Activated CD4-positive, alpha-beta T cell treated with anti-CD3 and anti-CD28 coated beads for 1 hour (primary cell): ENCODE data around the gene THEMIS.
"Not testable (repeated sequence)": the region's sequence is repeated elsewhere in the genome, so short reads cannot be mapped to it uniquely, and the experiment has no call there.

Source experiments
- DNase-seq: peaks from one replicate; pipeline ENCODE4 v3.0.0-alpha.2; 2020

THEMIS gene, protein sequence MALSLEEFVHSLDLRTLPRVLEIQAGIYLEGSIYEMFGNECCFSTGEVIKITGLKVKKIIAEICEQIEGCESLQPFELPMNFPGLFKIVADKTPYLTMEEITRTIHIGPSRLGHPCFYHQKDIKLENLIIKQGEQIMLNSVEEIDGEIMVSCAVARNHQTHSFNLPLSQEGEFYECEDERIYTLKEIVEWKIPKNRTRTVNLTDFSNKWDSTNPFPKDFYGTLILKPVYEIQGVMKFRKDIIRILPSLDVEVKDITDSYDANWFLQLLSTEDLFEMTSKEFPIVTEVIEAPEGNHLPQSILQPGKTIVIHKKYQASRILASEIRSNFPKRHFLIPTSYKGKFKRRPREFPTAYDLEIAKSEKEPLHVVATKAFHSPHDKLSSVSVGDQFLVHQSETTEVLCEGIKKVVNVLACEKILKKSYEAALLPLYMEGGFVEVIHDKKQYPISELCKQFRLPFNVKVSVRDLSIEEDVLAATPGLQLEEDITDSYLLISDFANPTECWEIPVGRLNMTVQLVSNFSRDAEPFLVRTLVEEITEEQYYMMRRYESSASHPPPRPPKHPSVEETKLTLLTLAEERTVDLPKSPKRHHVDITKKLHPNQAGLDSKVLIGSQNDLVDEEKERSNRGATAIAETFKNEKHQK

DNA sequence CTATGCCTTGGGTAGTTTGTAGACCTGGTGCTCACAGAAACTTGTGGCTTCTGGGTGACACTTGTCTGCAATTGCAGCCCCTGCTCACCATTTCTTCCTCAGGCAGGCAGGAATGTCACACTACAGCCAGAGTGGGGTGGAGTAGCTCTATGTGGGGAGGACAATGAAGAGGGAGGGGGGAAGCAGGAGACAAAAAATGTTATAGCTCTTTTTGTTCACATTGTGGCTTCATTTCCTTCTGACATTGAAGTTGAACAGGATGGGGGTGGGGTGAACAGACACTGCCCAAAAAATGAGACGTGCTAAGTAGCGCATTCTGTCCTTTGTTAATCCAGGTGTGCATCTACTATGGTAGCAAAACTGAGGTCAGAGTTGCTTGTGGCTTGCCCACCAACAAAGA lies at the start of gene THEMIS:
Gene THEMIS, minus strand, starts transcription at position 124 of the 400 bp plus-strand sequence. CDS start 126 bp downstream, outside the sequence.
- no peak for DNase-seq

DNA sequence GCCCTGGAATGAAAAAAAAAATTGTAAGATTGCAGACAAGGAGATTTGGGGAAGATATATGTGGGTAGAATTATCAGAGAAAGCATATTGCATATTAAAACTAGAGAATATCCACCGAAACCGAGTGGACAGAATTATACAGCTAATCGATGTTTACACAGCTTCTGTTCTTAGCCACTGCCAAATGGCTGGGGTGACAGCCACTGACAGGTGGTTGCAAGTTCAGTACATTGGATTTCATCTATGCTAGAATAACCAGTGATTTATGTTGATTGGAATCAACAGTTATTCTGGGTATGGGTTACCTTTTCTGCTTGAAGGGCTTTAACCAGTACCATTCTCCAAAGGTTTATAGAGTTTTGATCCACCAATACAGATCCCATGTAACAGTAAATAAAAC lies 48.4 kb upstream of the THEMIS start:
- no peak for DNase-seq

DNA sequence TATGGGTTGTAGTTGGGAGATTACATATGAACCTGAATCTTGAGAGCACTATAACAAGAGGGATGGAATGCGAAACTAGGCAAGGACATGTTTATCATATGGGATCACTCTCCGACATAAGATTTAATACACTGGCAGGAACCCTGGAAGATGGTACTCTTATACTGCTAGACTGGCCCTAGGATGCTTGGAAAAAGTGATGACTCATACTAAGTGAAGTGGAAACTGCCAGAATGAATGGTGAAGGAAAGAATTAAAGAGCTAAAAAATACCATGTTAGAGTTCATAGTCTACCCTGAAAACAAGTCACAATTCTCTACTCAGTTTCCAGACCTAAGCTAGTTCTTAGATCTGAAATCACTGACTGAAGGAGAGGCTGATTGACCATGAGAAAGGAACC lies 45.5 kb upstream of the THEMIS start:
- DNase-seq: no peak

DNA sequence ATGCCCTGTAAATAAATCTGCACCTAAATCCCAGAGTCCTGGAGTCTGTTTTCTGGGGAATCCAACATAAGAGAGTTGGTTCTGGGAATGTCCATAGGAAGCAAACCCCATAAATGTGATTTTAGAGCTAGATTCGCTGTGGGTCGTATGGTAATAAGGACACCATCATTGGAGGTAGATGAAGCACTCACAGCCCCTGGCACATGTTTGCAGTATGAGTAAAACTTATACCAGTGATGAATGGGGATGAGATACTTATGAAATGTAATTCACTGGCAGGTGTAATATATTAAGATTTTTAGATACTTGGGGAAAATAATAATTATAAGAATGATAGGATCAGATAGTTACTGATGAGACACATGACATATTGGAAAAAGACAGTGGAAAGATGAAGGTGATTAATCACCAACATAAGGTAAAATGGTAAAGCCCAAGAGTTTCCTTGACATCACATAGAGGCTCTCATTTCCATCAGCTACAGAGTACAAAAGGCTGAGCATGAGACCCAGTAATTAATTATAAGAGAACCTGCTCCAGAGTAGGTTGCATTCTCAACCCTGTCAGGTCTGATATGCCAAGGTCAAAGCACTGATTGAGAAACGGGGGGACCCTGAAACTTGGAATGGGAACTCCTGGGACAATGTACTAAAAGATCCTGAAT lies 44.7 kb upstream of the THEMIS start:
- no peak for DNase-seq

DNA sequence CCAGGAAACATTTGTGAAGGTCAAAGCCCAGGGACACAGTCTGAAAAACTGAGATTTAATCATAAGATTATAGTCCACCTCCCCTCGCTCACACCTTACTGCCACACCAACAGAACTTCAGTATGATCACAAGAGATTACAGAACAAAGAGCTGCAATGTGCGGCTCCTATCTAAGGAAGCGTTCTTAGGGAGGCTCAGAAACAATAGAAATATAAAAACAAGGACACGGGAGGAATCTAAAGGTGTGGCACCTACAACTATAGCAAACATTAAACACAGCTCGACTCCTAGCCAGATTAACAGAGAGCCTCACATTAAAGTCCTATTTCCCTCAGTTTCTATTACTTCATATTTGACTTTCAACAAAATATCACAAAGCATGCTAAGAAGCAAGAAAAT lies 40.4 kb upstream of the THEMIS start:
- no peak for DNase-seq

DNA sequence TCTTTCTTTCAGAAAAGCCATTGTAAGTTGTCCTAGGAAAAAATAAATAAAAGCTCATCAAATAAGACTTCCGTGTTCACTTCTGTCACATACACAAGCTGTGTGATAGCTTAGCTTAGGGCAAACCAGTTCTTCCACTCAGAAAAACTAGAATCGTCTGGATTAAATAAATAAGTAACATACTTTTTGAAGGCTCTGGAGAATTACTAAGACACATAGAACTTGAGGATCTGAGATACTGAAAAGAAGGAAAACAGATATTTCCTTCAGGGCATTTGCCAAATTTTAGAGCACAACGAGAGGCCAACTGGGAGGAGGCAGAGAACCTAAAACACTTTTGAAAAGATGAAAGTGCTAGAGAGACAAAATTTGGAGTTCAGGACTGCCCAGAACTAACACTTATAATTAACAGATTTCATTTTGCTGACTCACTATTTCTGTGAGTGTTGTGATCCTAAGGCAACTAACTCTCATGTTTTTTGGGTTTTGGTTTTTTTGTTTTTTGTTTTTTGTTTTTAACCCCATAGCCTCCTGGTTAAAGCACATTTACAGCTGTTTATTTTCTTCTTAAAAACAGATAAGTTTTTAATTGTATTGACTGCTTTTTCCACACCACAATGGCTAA lies 38.7 kb upstream of the THEMIS start:
- DNase-seq: no peak

DNA sequence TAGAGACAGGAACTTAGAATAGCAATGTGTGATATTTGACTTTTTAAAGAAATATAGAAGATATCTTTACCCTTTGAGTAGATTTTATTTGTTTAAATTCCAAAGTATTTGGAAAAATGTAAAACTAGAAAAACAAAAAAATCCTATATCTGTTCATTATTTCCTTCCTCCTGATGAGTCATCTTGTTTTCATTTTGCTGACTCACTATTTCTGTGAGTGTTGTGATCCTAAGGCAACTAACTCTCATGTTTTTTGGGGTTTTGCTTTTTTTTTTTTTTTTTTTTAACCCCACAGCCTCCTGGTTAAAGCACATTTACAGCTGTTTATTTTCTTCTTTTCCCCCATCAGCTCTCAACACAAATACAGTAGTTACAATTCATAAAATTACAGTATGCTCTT lies 37.8 kb upstream of the THEMIS start:
- no peak for DNase-seq

DNA sequence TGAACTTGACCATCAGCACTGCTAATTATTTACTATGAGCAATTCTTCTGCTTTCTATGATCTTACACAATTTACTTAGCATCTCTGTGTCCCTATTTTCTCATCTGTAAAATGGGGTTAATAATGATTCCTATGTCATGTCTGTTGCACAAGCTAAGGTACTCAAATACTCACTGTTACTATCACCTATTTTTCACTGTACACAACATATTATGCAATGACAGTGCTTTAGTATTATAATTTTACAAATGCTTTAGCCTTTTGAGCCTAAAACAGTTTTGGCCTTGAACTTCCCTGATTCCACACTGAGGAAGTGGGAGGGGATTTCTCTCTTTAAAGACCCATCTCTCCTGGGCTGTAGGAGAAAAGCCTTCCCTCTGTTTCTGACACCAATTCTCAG lies 36.9 kb upstream of the THEMIS start:
- no peak for DNase-seq

DNA sequence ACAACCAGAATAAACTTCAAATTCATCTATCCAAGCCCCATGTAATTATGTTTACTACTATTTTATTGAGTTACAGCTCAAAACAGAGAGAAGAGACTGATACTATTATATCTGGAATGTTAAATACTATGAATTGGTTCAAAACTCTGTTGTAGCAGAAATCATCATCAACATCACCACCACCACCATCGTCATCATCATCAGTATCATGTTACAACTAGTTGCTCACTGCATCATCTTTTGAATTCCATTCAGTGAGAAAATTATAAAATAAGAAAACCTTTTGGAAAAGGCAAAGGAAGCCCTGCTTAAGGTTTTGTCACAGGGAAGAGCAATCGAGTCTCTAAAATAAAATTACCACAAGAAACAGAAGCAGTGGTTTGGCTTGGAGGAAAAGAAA lies 36.2 kb upstream of the THEMIS start:
- no peak for DNase-seq

DNA sequence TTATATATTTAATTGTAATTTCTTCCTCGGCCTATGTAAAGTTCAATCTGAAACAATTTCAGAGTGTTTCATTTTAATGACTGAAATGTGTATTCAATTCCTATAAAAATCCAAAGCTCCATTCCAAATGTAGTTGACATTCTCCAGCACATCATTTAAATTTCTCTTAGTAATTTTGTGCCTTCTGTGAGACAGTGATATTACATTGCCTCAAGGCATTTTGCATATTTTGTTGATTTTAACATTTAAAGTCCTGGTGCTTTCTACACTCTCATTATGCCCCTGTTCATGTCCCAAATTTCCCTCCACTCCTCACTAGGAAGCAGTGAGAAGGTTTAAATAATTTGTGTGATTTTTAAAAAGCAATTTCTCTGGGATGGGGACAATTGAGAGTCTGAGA lies 34.1 kb upstream of the THEMIS start:
- DNase-seq: no peak

DNA sequence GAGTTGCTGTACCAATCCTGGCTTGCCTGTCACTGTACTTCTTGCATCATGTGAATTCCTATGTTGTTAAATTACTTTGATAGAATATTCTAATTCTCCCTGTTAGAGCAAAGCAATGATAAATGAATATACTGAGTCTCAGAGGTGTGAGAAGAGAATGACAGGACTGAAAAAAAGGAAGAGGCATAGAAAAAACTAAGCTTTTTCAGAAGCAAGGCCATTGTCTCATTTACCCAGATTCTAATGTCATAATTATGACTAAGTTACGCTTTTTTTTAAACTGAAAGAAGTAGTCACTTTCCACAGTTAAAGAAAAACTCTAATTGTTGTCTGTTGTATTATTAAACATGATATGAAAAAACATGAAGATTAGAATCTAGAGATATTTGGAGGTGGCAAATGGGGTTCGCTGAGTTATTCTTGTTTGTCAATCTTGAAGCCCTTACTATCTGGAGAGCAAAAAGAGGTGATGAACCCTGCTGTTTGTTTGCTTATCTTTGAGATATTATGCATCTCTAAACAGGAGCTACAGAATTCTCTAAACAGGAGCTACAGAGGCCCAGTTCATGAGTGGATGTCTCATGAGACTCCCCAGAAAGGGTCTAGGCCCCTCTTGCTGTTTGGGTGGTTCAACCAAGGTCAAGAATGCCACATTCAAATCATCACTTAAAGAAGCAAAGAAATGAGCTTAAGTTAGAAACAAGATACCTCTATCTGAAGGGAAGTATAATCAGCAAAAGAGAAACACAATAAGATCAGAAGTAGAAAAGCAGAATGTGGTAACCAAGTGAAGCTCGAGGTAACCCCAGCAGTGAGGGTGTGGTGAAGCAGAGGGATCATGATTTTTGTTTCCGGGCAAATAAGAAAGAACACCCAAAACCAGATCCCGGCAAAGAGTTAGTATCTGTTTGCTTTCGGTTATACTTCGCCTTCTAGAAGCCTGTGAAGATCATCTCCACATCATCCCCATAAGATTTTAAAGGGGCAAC lies 33.3 kb upstream of the THEMIS start:
- no peak for DNase-seq

DNA sequence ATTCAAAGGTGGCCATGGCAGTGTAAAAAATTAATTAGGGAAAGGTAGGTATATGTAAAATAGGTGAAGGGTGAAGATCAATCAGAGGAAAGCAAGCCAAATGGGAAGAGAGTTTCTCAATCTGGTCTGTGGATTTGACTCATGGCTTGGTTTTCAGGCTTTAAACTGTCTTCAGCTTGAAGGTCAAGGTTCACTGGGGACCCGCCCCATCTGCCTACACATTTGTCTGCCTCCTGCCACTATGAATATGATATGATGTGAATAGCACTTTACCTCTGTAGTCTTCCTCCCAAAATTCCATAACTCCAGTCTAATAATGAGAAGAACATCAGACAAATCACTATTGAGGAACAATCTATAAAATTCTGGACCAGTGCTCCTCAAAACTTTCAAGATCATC lies 32.3 kb upstream of the THEMIS start:
- no peak for DNase-seq

DNA sequence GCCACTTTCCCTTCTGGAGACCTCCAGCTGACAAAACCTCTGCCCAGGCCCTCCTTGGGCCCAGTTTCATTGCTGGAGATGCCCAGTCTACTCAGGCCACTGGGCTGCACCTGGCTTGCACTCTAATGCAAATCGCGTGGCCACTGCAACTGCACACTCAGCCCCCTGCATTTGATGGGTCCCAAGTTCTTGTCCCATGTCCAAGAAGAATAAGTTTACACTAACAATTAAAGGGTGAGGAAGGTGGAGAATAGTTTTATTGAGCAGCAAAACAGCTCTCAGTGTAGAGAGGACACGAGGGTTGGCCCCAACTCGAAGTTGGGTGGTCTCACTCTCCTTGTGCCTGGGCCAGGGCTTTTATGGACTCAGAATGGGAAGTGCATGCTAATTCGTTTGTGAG lies 31.9 kb upstream of the THEMIS start:
- no peak for DNase-seq

DNA sequence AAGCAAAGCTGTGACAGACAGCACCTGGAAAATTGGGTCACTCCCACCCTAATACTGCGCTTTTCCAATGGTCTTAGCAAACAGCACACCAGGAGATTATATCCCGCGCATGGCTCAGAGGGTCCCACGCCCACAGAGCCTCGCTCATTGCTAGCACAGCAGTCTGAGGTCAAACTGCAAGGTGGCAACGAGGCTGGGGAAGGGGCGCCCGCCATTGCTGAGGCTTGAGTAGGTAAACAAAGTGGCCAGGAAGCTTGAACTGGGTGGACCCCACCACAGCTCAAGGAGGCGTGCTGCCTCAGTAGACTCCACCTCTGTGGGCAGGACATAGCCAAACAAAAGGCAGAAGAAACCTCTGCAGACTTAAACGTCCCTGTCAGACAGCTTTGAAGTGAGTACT lies 25.6 kb upstream of the THEMIS start:
- not testable (repeated sequence) for DNase-seq

DNA sequence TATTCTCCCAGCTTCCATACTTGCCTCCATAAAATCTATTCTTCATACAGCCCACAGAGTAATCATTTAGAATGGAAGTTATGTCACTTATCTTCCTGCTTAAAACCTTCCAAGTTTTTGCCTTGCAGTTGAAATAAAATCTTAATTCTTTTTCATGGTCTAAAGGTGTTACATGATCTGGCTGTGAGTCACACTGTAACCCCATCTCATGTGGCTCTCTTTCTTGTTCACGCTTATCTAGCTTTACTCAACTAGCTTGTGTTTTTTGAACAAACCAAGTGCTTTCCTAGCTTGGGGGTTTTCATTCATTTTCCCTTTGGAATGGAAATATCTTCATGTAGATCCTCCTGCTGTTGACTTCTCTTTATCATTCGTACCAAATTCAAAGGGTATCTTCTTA lies 23.6 kb upstream of the THEMIS start:
- DNase-seq: no peak

DNA sequence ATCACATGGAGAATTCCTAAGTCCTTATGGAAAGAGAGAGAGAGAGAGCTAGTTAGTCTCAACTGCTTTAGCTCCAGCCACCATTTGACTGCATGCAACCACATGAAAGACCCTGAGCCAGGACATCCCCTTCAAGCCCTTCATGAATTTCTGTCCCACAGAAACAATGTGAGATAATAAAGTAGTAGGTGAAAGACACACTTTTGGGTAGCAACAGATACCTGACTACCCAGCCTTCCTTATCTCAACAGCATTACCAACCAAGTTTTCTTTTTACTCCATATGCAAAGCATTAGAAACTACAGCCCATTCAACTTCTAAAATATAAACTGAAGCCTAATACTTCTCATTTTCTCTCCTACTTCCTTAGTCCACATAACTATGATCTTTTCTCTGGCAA lies 23.2 kb upstream of the THEMIS start:
- no peak for DNase-seq

DNA sequence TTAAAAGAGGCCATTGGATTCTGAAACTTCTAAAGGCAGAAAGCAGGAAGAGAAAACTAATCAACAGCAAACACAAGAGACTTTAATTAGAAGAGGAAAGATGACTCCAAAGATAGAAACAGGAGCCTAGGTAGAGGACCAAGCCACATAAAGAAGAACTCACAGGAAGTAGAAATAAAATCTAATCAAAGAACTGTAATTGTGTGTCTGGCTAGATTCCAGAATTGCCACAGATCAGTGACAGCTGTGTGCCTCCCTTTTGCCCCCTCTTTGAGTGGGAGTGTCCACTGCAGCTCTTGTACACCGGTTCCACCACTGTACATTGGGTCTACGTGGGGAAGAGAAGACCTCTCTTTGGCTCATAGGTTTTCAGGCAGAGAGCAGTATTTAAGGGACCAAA lies 22.3 kb upstream of the THEMIS start:
- no peak for DNase-seq

DNA sequence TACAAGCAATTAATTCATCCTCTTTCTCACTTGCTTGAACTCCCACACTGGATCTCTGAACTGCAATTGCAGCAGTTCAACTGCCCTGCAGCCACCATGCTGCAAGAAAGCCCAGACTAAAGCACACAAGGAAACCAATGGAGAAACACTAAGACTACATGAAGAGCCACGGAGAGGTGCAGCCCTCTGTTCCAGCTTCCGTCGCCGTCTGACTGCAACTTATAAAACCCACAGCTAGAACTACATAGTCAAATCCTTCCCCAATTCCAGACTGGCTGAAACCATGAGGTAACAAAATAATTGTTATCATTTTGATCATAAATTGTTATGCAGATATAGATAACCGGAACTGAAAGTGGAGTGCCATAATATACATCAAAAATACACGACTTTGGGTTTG lies 21.1 kb upstream of the THEMIS start:
- no peak for DNase-seq

DNA sequence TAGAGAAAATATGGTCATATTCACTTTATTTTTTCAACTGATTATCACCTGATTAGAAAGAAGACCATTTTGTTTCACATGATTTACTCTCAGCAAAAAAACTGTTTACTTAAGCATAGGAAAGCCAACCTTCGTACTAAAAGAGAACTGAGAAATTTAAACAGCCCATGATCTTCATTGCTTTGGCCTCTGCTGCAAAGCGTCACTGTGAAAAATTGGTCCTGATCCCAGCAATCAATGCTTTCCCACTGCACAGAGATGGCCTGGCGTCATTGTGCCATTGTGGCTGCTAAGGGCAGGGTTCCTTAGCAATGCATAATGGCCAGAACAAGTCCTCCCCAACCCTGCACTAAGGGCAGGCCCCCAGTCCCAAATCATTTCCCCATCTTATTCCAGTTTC lies 19.9 kb upstream of the THEMIS start:
- no peak for DNase-seq

DNA sequence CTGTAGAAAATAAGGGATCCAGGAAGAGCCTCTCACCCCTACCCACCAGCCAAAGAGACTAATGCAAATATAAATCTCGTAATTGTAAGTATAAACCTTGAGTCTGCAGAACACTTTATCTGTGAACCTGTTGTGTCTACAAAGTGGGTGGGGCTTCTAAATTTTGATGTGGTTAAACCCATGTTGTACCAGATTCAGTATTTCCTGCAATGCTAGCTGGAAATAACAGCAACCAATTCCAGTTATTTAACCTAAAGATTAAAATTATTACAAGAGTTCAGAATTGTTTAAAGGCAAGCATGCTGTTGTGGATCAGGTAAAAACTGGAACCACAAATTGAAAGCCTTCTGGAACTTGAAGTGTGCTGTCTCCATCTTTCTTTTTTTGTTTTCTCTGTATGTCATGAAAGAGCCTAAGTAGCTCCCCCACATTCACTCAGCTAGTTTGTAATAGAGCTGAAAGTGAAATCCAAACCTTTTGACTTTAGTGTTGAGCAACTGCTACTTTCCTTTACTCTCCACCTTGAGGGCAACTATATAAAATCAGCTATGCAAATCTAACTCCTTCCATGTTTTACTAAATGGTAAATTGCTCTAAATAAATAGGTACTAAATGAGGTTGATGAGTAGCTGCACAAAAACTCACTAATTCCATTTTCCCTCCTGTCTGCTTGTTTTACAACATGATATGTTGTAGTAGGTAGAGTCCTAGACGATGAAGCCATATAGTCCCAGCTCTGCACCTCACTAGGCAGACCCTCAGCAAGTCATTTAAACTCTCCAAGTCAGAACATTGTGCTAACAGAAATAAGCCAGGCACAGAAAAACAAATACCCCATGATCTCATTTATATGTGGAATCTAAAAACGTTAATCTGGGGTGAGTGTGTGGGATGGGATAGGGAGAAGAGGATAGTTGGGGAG lies 17.9 kb upstream of the THEMIS start:
- no peak for DNase-seq

DNA sequence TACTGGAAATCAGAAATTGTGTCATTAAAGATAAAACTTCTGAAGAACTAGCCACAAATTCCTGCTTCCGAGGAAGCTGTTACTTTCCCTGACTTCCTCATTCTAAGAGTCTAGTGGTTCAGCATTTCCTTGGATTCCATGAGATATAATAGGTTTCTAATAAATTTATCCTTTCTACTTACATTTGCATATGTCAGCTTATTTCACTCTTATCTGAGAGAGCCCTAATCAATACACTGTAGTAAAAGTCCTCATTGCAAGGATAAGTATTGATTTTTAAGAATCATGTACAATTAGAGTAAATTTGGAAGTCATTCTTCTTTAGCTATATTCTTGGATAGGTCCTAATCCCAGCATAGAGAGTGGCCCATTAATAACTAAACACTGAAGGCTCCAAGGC lies 16.9 kb upstream of the THEMIS start:
- no peak for DNase-seq
